HCT116 (cell line): ENCODE data around the gene FLACC1. TPM values are rescaled to one million over a fixed set of nuclear protein-coding genes. Genes with fewer than 3 reads are reported as not detected.

ENCODE experiments used
- ATAC-seq: fragments of 200-7000 bp; cut with Tn5 transposase; 2 replicates; pipeline ENCODE4 v1.9.1; 2020; ENCODE audit warnings: mild to moderate bottlenecking, moderate library complexity
- BruUV-seq: library from RNA; stranded (reverse); fragments of 400-500 nt; replicated peaks from 2 replicates; lab custom pipeline; 2021; lab: Mats Ljungman, UMichigan
- CTCF ChIA-PET: fragments of 300-600 bp; sonication (Branson Sonifier 250); formaldehyde crosslinking; loops from one replicate; lab custom pipeline; 2021; ENCODE audit warnings: antibody characterized with exemption; lab: Charles Lee
- POLR2A ChIA-PET: fragments of 300-600, 350-600 bp; sonication (Branson Sonifier 250); formaldehyde crosslinking; loops from one replicate; lab custom pipeline; 2021; ENCODE audit warnings: antibody characterized with exemption; lab: Charles Lee
- RAD21 ChIA-PET, 2 experiments: fragments of 300-600 bp; sonication (Branson Sonifier 250); formaldehyde crosslinking; loops; one replicate each; lab custom pipeline; 2023; ENCODE audit warnings: low total read pairs in 2 of 2; ENCODE audit not compliant: uncharacterized antibody in 2 of 2, unreplicated experiment in 2 of 2, low non-redundant PET in 1 of 2; lab: Charles Lee
- DNase-seq: peaks from one replicate; pipeline ENCODE4 v3.0.0-alpha.2; 2010; ENCODE audit warnings: low read depth, low spot score
- H2AFZ ChIP-seq: fragments of 200-600 bp; shearing (Covaris generic), sonication (generic); 2 replicates; pipeline ENCODE4 v1.6.1; 2017; ENCODE audit warnings: low read depth, mixed run types, mixed read lengths, antibody characterized with exemption, low read length; ENCODE audit not compliant: poor library complexity, severe bottlenecking
- H3K27ac ChIP-seq: 2 replicates; pipeline ENCODE4 v1.5.1; 2012; ENCODE audit warnings: low read depth, low read length
- H3K27me3 ChIP-seq: fragments of 200-600 bp; sonication (generic); 2 replicates; pipeline ENCODE4 v1.6.1; 2016; ENCODE audit warnings: mixed run types, low read length, mixed read lengths; ENCODE audit not compliant: insufficient read depth
- H3K36me3 ChIP-seq, 2 experiments: fragments of 200-500 bp in 1 of 2; fragments of 200-600 bp in 1 of 2; sonication (Bioruptor generic) in 1 of 2; sonication (generic) in 1 of 2; 2 replicates each; pipeline versions ENCODE4 v1.5.1 to v1.6.1; 2014 to 2016; ENCODE audit warnings: low read length in 2 of 2, inconsistent platforms in 1 of 2, mixed read lengths in 1 of 2, mixed run types in 1 of 2; ENCODE audit not compliant: insufficient read depth in 2 of 2, control insufficient read depth in 1 of 2
- H3K4me1 ChIP-seq, 2 experiments: fragments of 200-600 bp in 1 of 2; sonication (generic) in 1 of 2; 2 replicates each; pipeline versions ENCODE4 v1.5.1 to v1.6.1; 2012 to 2017; ENCODE audit warnings: low read length in 2 of 2, inconsistent platforms in 1 of 2, mild to moderate bottlenecking in 1 of 2, mixed read lengths in 1 of 2, mixed run types in 1 of 2, moderate library complexity in 1 of 2; ENCODE audit not compliant: insufficient read depth in 2 of 2, control insufficient read depth in 1 of 2
- H3K4me2 ChIP-seq: fragments of 200-600 bp; sonication (generic); 2 replicates; pipeline ENCODE4 v1.6.1; 2017; ENCODE audit warnings: mixed run types, low read length, mixed read lengths
- H3K4me3 ChIP-seq, 2 experiments: fragments of 200-600 bp in 1 of 2; sonication (generic) in 1 of 2; replicated peaks in 1 of 2; 2 replicates each; pipeline ENCODE4 v1.5.1; 2011 to 2016; ENCODE audit warnings: low read length in 2 of 2, control low read depth in 1 of 2, low read depth in 1 of 2, mild to moderate bottlenecking in 1 of 2, mixed read lengths in 1 of 2, mixed run types in 1 of 2
- H3K79me2 ChIP-seq: fragments of 200-600 bp; sonication (generic); 2 replicates; pipeline ENCODE4 v1.6.1; 2017; ENCODE audit warnings: mild to moderate bottlenecking, mixed run types, low read length, moderate library complexity, mixed read lengths; ENCODE audit not compliant: insufficient read depth
- H3K9ac ChIP-seq: fragments of 200-600 bp; sonication (generic); 2 replicates; pipeline ENCODE4 v1.6.1; 2016; ENCODE audit warnings: low read length, mixed read lengths
- H3K9me2 ChIP-seq: fragments of 200-600 bp; sonication (generic), shearing (Covaris generic); 2 replicates; pipeline ENCODE4 v1.6.1; 2017; ENCODE audit warnings: mixed run types, mild to moderate bottlenecking, moderate library complexity; ENCODE audit not compliant: insufficient read depth
- H3K9me3 ChIP-seq, 2 experiments: fragments of 200-500 bp in 1 of 2; fragments of 200-600 bp in 1 of 2; sonication (Bioruptor generic) in 1 of 2; sonication (generic) in 1 of 2; 2 replicates each; pipeline ENCODE4 v1.6.1; 2014 to 2017; ENCODE audit warnings: low read length in 2 of 2, mixed read lengths in 2 of 2, inconsistent platforms in 1 of 2, low read depth in 1 of 2, mild to moderate bottlenecking in 1 of 2, mixed run types in 1 of 2, moderate library complexity in 1 of 2; ENCODE audit not compliant: control insufficient read depth in 1 of 2, insufficient read depth in 1 of 2
- H4K20me1 ChIP-seq: fragments of 200-600 bp; sonication (generic), shearing (Covaris generic); 2 replicates; pipeline ENCODE4 v1.6.1; 2017; ENCODE audit warnings: mixed run types, mild to moderate bottlenecking, moderate library complexity; ENCODE audit not compliant: insufficient read depth
- ATF3 ChIP-seq: IDR thresholded peaks from 2 replicates; pipeline ENCODE4 v1.6.1; 2012
- CBX3 ChIP-seq: IDR thresholded peaks from 2 replicates; pipeline ENCODE4 v1.6.1; 2012; ENCODE audit warnings: low read depth
- CEBPB ChIP-seq: IDR thresholded peaks from 2 replicates; pipeline ENCODE4 v1.6.1; 2012; ENCODE audit warnings: low read depth
- CTCF ChIP-seq, 3 experiments: fragments of 200-600 bp in 1 of 3; sonication (generic) in 1 of 3; IDR thresholded peaks in 2 of 3; conservative IDR thresholded peaks in 1 of 3; 2 replicates each; pipeline ENCODE4 v1.5.1; 2012 to 2017; ENCODE audit warnings: low read depth in 2 of 3, low read length in 2 of 3, antibody characterized with exemption in 1 of 3, borderline replicate concordance in 1 of 3, control low read depth in 1 of 3, mild to moderate bottlenecking in 1 of 3, mixed read lengths in 1 of 3, mixed run types in 1 of 3, moderate library complexity in 1 of 3; ENCODE audit not compliant: insufficient read depth in 1 of 3
- EGR1 ChIP-seq: IDR thresholded peaks from 2 replicates; pipeline ENCODE4 v1.6.1; 2012; ENCODE audit warnings: low read depth
- ELF1 ChIP-seq: IDR thresholded peaks from 2 replicates; pipeline ENCODE4 v1.6.1; 2012; ENCODE audit warnings: low read depth, borderline replicate concordance
- EZH2 ChIP-seq: fragments of 200-600 bp; sonication (generic); IDR thresholded peaks from 2 replicates; pipeline ENCODE4 v1.6.1; 2017; ENCODE audit warnings: antibody characterized with exemption, mixed run types
- EZH2phosphoT487 ChIP-seq: fragments of 200-600 bp; IDR thresholded peaks from 2 replicates; pipeline ENCODE4 v1.6.1; 2018; ENCODE audit warnings: antibody characterized with exemption, borderline replicate concordance
- FOSL1 ChIP-seq: IDR thresholded peaks from 2 replicates; pipeline ENCODE4 v1.6.1; 2012; ENCODE audit warnings: low read depth
- JUND ChIP-seq: IDR thresholded peaks from 2 replicates; pipeline ENCODE4 v1.6.1; 2012
- POLR2A ChIP-seq: IDR thresholded peaks from 2 replicates; pipeline ENCODE4 v1.7.0; 2011; ENCODE audit warnings: borderline replicate concordance; ENCODE audit not compliant: insufficient read depth, insufficient read length; ENCODE audit errors: extremely low read depth
- POLR2AphosphoS5 ChIP-seq: IDR thresholded peaks from 2 replicates; pipeline ENCODE4 v1.6.1; 2011; ENCODE audit warnings: mild to moderate bottlenecking, low read depth, low read length, moderate library complexity
- RAD21 ChIP-seq: IDR thresholded peaks from 2 replicates; pipeline ENCODE4 v1.6.1; 2012; ENCODE audit warnings: low read depth, mild to moderate bottlenecking
- SIN3A ChIP-seq: IDR thresholded peaks from 2 replicates; pipeline ENCODE4 v1.6.1; 2012; ENCODE audit warnings: low read depth
- SP1 ChIP-seq: IDR thresholded peaks from 2 replicates; pipeline ENCODE4 v1.6.1; 2012; ENCODE audit warnings: low read depth
- SRF ChIP-seq: IDR thresholded peaks from 2 replicates; pipeline ENCODE4 v1.6.1; 2012; ENCODE audit warnings: low read depth
- TCF7L2 ChIP-seq: IDR thresholded peaks from 2 replicates; pipeline ENCODE4 v1.7.0; 2011; ENCODE audit warnings: borderline replicate concordance, inconsistent platforms; ENCODE audit not compliant: insufficient read depth, insufficient read length; ENCODE audit errors: extremely low read depth
- YY1 ChIP-seq: IDR thresholded peaks from 2 replicates; pipeline ENCODE4 v1.6.1; 2011; ENCODE audit warnings: low read length, low read depth, moderate library complexity, mild to moderate bottlenecking; ENCODE audit not compliant: insufficient replicate concordance; ENCODE audit errors: extremely low read depth
- ZFX ChIP-seq: fragments of 450-650 bp; IDR thresholded peaks from 2 replicates; pipeline ENCODE4 v1.6.1; 2017
- intact Hi-C: fragments of 100-400 bp; cut with micrococcal nuclease; formaldehyde crosslinking; loops from 2 replicates; pipeline ENCODE4 v1.10.0; 2022
- total RNA-seq: library from RNA; stranded (reverse); gene quantifications from one replicate; pipeline ENCODE4 v1.2.1, GENCODE V29; 2021; ENCODE audit not compliant: unreplicated experiment

The FLACC1 gene
- total RNA-seq, 1 experiment from 2014 or later = 0.74 TPM

- H3K4me3 ChIP-seq = no peak overlapping the region
- ATAC-seq (no peak), DNase-seq (no peak)
- H3K4me2 ChIP-seq = no peak overlapping the region
- no peaks in the 10 kb centered on the region for H3K79me2 ChIP-seq
- no peaks in the 10 kb centered on the region for H3K36me3 ChIP-seq
- intact Hi-C loops = no loop called here
- ChIA-PET RAD21 (no interaction called here), POLR2A (no interaction called here), CTCF (no interaction called here)
- no peak overlapping the region for H3K27ac ChIP-seq
- H3K9me3 ChIP-seq = no peaks in the 10 kb centered on the region; a peak in 1 of 4 replicates
- H4K20me1 ChIP-seq = no peaks in the 10 kb centered on the region
- H3K9me2 ChIP-seq = no peaks in the 10 kb centered on the region
- H3K27me3 ChIP-seq = no peaks in the 10 kb centered on the region
- no peak overlapping the region for H3K9ac ChIP-seq
- H2AFZ ChIP-seq = no peak overlapping the region
- no TSS peak for BruUV-seq
- no peaks in the 10 kb centered on the region for H3K4me1 ChIP-seq
- TF ChIP-seq ATF3 (no peak), CBX3 (no peak), CEBPB (no peak), FOSL1 (no peak), EGR1 (no peak), JUND (no peak), SRF (no peak), SIN3A (no peak)
These were observed 20.1 kb upstream of the FLACC1 start for GRCh38 chr2:201377218-201377617.

DNA sequence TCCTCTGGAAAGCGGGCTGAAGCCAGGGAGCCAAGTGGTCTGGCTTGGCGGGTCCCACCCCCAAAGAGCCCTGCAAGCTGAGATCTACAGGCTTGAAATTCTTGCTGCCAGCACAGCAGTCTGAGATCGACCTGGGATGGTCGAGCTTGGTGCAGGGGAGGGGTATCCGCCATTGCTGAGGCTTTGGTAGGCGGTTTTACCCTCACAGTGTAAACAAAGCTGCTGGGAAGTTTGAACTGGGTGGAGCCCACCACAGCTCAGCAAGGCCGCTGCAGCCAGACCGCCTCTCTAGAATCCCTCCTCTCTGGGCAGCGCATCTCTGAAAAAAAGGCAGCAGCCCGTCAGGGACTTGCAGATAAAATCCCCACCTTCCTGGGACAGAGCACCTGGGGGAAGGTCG is 12.6 kb upstream of the FLACC1 start:
- Histone ChIP-seq H3K79me2 (no peaks in the 10 kb centered on the region), H3K9me3 (no peaks in the 10 kb centered on the region), H3K27me3 (no peaks in the 10 kb centered on the region), H3K4me2 (no peak overlapping the region), H3K36me3 (no peaks in the 10 kb centered on the region), H3K27ac (no peak overlapping the region), H3K9me2 (no peaks in the 10 kb centered on the region), H2AFZ (no peak overlapping the region), H3K9ac (no peak overlapping the region), H3K4me3 (no peak overlapping the region), H4K20me1 (no peaks in the 10 kb centered on the region), H3K4me1 (no peaks in the 10 kb centered on the region)
- TF ChIP-seq POLR2A (no peak), ZFX (no peak), YY1 (no peak), EZH2 (no peak), CTCF (IDR thresholded peaks at IDR 0.05 in 2 of 3, conservative IDR thresholded peaks at IDR 0.05 in 1 of 3; ENCODE audit: borderline replicate concordance in 1 of 3, insufficient read depth in 1 of 3, low read depth in 2 of 3, low read length in 2 of 3) (no peak), POLR2AphosphoS5 (no peak), SIN3A (no peak), EGR1 (no peak), SP1 (no peak), RAD21 (no peak), SRF (no peak), EZH2phosphoT487 (no peak), ELF1 (no peak), TCF7L2 (no peak), CEBPB (no peak), ATF3 (no peak), JUND (no peak)
- CTCF ChIA-PET = no interaction called here
- ATAC-seq = no peak
- BruUV-seq = no TSS peak
- no peak for DNase-seq
- POLR2A ChIA-PET = no interaction called here
- intact Hi-C loops = loop anchor here (10.0 kb wide), 1 partner anchor 465 kb away; no protein-coding TSS in a partner anchor
- RAD21 ChIA-PET = no interaction called here
